Measurements from ENCODE around the gene PIK3CD. TPM values are rescaled to one million over a fixed set of nuclear protein-coding genes. Genes with fewer than 3 reads are reported as not detected.

PIK3CD gene
- total and polyA plus RNA-seq, 10 of the 15 experiments (the other 5 are each of a cell fraction or from before 2014, with no cell fraction given), result 7.0 to 101 (median 51.1) TPM

- TF ChIP-seq ZNF207 (IDR thresholded peaks at IDR 0.05; ENCODE audit: borderline replicate concordance) (no peak), CREB1 (IDR thresholded peaks at IDR 0.05; ENCODE audit: low read depth) (no peak), ESRRA (IDR thresholded peaks at IDR 0.05; ENCODE audit: low read length) (no peak), SIN3A (IDR thresholded peaks at IDR 0.05; ENCODE audit: low read depth, low read length) (peak; percentile 21; the same call in 1 of the 2 replicates), ATF7 (IDR thresholded peaks at IDR 0.05; ENCODE audit: low read depth) (no peak), ZNF24 (IDR thresholded peaks at IDR 0.05) (no peak), JUND (IDR thresholded peaks at IDR 0.05; ENCODE audit: low read depth, low read length) (no peak), PML (IDR thresholded peaks at IDR 0.05; ENCODE audit: low read length) (0 out of 2 replicates have a peak, but pooled peaks have one; percentile 18), SMC3 (IDR thresholded peaks at IDR 0.05; ENCODE audit: borderline replicate concordance, low read length) (no peak), SKIL (IDR thresholded peaks at IDR 0.05; ENCODE audit: low read depth, poor library complexity, severe bottlenecking) (no peak), MTA3 (IDR thresholded peaks at IDR 0.05; ENCODE audit: borderline replicate concordance, low read length) (peak; percentile 54; the same call in 1 of the 2 replicates), RFX5 (IDR thresholded peaks at IDR 0.05; ENCODE audit: low read depth, low read length) (no peak), CHD1 (IDR thresholded peaks at IDR 0.05; ENCODE audit: low read depth, low read length) (no peak), CEBPB (IDR thresholded peaks at IDR 0.05; ENCODE audit: borderline replicate concordance in 1 of 2, low read depth in 2 of 2, low read length in 2 of 2) (no peak), SUPT20H (IDR thresholded peaks at IDR 0.05; ENCODE audit: borderline replicate concordance, control insufficient read depth, low read depth, low read length) (no peak)
- TF ChIP-seq, protein P1, sequence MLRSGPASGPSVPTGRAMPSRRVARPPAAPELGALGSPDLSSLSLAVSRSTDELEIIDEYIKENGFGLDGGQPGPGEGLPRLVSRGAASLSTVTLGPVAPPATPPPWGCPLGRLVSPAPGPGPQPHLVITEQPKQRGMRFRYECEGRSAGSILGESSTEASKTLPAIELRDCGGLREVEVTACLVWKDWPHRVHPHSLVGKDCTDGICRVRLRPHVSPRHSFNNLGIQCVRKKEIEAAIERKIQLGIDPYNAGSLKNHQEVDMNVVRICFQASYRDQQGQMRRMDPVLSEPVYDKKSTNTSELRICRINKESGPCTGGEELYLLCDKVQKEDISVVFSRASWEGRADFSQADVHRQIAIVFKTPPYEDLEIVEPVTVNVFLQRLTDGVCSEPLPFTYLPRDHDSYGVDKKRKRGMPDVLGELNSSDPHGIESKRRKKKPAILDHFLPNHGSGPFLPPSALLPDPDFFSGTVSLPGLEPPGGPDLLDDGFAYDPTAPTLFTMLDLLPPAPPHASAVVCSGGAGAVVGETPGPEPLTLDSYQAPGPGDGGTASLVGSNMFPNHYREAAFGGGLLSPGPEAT (IDR thresholded peaks at IDR 0.05; ENCODE audit: low read depth), result no peak
- TF ChIP-seq, protein P2, sequence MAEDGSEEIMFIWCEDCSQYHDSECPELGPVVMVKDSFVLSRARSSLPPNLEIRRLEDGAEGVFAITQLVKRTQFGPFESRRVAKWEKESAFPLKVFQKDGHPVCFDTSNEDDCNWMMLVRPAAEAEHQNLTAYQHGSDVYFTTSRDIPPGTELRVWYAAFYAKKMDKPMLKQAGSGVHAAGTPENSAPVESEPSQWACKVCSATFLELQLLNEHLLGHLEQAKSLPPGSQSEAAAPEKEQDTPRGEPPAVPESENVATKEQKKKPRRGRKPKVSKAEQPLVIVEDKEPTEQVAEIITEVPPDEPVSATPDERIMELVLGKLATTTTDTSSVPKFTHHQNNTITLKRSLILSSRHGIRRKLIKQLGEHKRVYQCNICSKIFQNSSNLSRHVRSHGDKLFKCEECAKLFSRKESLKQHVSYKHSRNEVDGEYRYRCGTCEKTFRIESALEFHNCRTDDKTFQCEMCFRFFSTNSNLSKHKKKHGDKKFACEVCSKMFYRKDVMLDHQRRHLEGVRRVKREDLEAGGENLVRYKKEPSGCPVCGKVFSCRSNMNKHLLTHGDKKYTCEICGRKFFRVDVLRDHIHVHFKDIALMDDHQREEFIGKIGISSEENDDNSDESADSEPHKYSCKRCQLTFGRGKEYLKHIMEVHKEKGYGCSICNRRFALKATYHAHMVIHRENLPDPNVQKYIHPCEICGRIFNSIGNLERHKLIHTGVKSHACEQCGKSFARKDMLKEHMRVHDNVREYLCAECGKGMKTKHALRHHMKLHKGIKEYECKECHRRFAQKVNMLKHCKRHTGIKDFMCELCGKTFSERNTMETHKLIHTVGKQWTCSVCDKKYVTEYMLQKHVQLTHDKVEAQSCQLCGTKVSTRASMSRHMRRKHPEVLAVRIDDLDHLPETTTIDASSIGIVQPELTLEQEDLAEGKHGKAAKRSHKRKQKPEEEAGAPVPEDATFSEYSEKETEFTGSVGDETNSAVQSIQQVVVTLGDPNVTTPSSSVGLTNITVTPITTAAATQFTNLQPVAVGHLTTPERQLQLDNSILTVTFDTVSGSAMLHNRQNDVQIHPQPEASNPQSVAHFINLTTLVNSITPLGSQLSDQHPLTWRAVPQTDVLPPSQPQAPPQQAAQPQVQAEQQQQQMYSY (CRISPR knock-in tag; IDR thresholded peaks at IDR 0.05), result no peak
- TF ChIP-seq, protein P3, sequence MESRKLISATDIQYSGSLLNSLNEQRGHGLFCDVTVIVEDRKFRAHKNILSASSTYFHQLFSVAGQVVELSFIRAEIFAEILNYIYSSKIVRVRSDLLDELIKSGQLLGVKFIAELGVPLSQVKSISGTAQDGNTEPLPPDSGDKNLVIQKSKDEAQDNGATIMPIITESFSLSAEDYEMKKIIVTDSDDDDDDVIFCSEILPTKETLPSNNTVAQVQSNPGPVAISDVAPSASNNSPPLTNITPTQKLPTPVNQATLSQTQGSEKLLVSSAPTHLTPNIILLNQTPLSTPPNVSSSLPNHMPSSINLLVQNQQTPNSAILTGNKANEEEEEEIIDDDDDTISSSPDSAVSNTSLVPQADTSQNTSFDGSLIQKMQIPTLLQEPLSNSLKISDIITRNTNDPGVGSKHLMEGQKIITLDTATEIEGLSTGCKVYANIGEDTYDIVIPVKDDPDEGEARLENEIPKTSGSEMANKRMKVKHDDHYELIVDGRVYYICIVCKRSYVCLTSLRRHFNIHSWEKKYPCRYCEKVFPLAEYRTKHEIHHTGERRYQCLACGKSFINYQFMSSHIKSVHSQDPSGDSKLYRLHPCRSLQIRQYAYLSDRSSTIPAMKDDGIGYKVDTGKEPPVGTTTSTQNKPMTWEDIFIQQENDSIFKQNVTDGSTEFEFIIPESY (IDR thresholded peaks at IDR 0.05), result no peak
- TF ChIP-seq, protein P4, sequence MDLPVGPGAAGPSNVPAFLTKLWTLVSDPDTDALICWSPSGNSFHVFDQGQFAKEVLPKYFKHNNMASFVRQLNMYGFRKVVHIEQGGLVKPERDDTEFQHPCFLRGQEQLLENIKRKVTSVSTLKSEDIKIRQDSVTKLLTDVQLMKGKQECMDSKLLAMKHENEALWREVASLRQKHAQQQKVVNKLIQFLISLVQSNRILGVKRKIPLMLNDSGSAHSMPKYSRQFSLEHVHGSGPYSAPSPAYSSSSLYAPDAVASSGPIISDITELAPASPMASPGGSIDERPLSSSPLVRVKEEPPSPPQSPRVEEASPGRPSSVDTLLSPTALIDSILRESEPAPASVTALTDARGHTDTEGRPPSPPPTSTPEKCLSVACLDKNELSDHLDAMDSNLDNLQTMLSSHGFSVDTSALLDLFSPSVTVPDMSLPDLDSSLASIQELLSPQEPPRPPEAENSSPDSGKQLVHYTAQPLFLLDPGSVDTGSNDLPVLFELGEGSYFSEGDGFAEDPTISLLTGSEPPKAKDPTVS (IDR thresholded peaks at IDR 0.05; ENCODE audit: low read depth, low read length), result peak; percentile 64; the same call in 1 of the 2 replicates
Measured at GRCh38 chr1:9654051-9654833, 2.7 kb downstream of the PIK3CD start (continued).
